Kidney glomerular epithelial cell (primary cell): ENCODE data around the gene SLC39A11.
"Not testable (repeated sequence)": the region's sequence is repeated elsewhere in the genome, so short reads cannot be mapped to it uniquely, and the experiment has no call there.

Experiments used
- DNase-seq: peaks from one replicate; lab custom pipeline; 2025; lab: John Stamatoyannopoulos, UW

SLC39A11 gene

DNA sequence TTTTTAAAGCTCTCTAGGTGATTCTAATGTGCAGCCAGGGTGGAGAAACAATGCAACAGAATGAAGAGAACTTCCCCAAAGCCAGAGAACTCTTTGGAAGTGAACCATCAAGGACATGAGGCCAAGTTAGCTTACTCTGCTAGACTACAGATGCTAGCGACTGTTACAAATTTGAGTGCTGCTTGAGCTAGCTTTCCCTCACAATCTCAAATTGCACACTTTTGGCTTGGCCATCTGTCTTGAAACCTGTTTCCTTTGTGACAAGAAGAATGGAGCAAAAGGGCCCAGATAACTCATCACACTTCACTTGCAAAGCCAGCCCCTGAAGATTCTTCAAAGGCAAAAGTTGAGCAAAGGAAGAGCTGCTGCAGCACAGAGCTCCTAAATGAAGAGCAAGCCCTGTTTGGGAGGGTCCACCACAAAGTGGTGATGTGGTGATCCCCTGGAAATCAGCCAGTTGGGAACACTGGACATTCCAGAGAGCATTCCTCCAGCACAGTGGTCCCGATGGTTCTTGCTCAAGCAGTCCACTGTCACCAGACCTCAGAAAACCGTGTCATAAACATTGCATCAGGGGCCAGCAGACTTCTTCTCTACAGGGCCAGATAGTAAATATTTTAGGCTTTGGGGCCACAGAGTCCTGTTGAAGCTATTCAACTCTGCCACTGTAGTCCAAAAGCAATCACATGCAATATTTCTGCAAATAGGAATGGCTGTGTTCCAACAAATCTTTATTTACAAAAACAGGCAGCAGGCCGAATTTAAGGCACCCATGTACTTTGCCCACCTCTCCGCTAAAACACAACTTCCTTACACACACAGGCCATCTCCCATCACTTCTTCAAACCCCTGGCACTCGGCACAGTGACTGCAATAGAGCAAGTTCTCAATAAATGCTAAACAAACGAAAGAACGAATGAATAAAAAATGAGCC, 21.2 kb downstream of the SLC39A11 start:
- DNase-seq, result no peak

DNA sequence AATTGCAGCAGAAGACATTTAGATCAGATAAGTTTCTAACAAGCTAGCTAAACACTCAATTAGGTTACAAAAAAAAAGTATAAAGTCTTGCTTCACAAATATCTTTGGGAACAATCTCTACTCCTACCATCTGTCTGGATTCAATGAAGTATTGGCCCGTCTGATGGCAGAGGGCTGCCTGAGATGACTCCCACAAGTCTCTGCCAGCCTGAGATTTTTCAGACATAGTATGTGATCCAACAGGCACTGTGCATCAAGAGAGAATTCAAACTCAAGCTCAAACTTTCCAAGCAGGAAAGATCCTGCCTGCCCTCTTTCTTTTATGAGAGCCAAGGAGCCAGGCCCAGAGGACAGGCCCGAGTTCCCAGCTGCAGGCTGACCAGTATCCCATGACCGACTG, 22.6 kb downstream of the SLC39A11 start:
- DNase-seq, result no peak

DNA sequence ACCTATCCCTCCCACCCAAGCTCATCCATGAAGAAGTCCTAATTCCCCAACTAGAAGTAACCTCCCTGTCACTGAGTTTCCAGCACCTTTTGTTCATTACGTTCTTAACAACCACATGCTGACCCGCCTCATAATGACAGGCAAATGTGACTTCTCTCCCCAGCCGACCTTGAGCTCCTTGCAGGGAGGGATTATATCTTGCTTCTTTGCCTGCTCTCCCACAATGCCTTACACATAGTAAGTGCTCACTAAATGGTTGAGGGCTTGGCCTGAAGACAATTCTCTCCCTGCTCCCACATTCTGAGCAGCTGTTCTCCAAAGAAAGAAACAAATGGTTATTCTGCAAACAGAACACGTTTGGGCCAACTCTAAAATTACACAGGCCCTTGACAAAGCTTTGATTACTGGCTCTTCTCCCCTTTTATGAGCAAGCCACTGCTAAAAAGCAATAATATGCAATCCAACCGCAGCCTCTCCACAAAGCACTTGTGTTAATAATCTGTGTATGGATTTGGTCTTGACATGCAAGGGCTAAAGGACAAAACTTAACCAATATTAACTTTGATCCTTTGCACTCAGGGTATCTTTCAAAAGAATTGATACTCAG, 23.2 kb downstream of the SLC39A11 start:
- DNase-seq, result no peak

DNA sequence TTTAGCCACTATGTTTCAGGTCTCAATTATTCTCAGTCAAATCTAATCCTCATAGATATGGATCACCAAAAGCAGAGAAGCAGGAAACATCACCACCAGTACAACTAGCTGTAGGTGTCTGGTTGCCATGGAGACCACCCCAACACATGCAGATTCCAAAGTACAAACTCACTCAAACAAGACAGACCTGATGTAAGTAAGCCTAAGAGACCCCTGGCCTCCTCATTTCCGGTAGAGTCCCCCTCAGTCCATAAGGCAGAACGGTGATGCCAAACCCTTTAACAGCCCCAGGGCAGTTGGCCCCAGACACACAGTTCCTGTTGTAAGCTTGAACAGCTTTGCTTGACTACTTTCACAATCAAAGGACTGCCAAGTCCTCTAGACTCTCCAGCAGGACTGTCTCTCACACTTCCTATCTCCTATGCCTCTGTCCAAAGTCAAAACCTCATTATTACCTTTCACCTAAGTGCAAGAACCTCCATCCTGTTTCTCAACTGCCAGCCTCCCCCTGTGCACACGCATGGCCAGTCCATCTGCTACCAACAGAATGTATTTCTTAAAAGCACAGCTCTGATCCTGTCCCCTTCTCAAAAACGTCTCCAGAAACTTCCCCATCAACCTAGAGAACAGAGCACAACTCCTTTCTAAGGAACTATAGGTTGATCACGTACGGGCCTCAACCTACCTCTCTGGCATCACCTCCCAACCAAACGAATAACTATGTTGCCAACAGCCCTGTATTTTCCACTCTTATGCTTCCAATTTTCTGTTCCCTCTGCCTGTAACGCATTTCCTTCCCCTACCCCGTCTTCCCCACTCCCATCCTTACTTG, 23.9 kb downstream of the SLC39A11 start:
- DNase-seq, result peak; percentile 17

DNA sequence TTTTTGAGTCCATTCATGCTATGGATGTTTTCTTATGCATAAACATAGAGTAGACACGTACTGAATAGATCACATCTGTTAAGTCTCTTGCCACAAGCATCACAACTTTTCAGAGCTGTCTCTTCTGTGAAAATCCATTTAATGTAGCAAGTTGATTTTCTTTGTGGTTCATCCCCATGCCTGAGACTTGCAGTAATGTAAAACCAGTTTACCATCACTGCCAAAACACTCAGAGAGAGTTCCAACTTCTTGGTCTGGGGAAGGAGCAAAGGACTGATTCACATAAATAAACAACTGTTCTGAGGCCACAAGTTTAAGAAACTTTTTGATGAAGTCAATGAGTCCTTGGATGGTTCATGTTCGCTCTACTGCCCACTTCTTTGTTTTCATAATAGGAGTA, 24.8 kb downstream of the SLC39A11 start:
- not testable (repeated sequence) for DNase-seq

DNA sequence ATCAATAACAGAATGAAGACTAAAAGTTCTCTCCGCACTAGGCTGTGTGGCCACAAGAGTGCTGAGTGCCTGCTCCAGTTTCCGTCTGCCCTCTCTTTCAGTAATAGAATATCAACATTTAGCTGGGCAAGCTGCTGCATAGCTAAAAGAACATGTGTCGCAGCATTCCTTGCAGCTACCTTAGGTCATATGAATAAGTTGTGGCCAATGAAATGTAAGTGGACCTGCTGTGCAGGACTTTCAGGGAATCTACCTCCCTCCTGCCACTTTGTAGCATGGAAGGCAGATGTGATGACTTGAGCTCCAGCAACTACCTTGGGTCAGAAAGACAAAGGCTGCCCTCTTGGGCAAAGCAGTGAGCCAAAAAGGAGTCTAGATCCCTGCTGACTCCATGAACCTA, 25.4 kb downstream of the SLC39A11 start:
- DNase-seq, result no peak

DNA sequence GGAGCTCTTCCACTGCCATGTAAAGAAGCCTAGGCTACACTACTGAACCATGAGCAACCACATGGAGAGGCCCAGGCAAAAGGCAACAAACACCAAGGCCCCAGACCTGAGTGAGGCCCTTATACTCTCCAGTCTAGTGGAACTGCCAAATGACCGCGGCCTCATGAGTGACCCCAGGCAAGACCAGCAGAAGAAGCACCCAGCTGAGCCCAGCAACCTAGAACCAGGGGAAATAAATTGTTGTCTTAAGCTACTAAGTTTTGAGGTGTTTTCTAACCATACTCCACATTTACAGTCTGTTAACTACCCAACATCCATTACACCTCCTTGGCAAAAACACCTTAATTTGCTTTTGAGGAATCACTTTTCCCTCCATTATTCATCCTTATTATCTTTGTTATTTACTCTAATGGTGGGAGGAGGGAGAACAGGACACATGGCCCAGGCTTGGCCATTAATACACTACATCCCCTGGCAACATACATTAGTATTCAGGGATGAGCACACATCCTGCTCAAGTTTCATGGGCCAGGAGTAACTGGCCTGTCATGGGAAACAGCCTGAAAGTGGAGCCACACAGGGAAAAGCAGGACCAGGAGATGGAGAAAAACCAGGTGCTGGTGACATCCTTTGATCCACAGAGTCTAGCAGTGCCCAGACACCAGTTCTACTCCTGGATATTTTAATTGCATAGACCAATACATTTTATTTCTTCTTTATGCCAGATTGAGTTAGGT, 26.2 kb downstream of the SLC39A11 start:
- DNase-seq, result no peak

DNA sequence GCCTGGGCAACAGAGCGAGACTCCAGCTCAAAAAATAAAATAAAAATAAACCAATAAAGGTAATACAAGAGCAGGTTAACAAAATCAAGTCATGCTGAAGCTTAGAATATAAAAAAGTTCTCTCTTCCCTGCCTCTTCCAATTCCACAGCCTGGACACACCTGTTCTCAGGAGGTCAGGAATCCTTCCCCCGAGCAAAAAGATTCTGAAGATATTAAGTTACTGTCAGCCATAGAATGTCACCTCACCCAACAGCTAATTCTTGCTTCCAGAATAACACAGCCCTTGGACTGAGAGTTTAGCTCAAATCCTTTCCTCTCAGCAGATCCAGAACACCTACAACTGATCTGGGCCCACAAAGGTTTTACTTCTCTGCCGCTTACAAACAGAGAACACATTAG, 27.1 kb downstream of the SLC39A11 start:
- no peak for DNase-seq

DNA sequence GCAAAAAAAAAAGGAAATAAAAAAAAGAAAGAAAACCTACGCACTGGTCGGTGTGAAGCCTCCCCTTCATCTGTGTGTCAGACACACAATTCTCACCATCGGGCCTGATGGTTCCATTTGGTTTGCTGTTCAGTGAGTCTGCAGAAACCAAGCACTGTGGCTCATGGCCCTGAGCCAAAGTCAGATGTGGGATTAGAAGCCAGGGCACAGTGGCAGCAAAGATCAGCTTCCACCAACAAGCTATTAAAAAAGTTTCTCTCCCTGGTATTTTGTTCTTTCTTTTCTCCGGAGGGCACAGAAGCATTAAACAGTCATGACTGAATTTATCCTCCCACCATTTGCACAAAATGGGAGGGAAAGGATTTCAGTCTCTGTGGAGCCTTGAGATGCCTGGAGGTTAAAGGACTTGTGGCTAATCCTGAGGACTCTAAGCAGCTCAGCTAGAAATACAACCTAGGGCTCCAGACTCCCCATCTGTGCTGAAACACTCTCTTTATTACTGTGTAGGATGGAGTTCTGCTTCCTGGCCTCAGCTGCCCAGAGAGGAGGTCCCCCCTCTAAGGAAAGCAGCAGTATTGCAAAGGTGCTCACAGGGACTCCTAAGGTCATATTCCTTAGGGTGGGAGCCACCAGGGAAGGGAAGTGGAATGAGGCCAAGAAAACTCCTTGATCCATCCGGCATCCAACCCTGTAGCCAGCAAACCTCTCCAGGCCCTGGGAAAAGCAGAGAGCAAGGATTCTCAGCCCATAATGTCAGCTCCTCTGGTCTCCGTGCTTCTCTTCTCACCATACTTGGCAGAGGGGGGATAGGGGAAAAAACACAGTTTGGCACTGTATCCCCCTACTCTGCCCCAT, 28.2 kb downstream of the SLC39A11 start:
- no peak for DNase-seq

DNA sequence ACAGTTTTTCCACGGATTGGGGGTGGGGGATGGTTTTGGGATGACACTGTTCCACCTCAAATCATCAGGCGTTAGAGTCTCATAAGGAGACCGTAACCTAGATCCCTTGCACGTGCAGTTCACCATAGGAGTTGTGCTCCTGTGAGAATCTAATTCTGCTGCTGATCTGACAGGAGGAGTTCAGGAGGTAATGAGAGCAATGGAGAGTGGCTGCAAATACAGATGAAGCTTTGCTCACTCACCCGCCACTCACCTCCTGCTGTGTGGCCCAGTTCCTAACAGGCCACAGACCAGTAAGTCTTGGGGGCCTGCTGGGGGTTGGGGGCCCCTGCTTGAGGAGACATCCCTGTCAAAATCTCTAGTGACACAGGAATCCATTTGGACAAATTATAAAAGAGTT, 29.8 kb downstream of the SLC39A11 start:
- no peak for DNase-seq

DNA sequence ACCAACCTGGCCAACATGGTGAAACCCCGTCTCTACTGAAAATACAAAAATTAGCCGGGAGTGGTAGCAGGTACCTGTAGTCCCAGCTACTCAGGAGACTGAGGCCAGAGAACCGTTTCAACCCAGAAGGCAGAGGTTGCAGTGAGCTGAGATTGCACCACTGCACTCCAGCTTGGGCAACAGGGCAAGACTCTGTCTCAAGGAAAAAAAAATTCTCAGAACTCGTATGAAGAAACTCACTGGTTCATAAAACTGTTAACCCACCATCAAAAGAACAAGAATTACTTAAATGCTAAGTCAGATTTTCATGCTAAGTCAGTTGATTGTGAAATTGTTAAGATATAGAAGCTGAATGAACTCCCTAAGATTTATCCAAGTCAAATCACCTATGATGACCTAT, 31.3 kb downstream of the SLC39A11 start:
- DNase-seq, result no peak

DNA sequence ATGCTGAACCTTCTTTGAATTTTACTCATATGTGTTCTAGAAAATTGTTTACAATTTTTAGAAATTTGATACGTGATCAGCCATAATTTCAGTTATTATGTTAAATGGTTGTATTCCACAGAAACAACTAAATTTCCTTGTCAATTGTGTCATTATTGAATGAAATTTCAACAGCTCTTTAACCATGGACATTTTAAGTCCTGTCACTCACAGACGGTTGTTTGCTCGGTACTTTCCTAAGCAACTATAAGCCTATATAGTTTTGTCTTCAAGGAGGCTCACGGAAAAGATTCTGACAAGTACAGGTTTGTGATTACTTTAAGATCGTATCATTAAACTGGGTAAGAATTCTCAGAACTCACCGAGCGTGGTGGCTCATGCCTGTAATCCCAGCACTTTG, 31.8 kb downstream of the SLC39A11 start:
- no peak for DNase-seq

DNA sequence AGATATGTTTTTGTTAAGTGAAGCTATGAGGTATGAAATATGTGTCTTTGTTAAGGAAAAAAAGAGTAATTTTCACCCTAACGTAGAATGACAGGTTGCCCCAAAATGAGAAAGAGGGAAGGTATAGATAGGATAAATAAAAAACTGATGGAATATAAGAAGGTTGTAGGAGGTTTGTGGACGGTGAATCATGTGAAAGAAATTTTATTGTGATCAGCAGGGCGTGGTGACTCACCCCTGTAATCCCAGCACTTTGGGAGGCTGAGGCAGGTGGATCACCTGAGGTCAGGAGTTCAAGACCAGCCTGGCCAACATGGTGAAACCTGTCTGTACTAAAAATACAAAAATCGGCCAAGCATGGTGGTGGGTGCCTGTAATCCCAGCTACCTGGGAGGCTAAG, 32.8 kb downstream of the SLC39A11 start:
- DNase-seq, result not testable (repeated sequence)

DNA sequence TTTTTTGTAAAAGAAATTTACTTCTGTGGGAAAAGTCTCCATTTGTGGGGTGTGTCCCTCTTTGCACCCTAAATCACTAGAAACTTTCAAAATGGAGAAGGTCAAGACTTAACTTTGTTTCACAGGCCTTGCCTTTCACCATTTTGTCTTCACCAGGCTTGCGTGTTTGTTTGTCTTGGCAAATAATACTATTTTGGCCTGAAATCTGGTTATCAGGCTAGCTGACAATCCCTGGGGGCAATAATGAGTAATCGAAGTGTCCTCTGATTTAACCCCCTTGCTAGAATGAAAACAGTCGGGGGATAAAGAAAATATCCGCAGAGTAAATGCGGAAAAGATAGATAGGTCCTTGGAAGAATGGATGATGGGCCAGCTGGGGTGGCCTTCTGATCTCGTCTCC, 34.5 kb downstream of the SLC39A11 start:
- no peak for DNase-seq

DNA sequence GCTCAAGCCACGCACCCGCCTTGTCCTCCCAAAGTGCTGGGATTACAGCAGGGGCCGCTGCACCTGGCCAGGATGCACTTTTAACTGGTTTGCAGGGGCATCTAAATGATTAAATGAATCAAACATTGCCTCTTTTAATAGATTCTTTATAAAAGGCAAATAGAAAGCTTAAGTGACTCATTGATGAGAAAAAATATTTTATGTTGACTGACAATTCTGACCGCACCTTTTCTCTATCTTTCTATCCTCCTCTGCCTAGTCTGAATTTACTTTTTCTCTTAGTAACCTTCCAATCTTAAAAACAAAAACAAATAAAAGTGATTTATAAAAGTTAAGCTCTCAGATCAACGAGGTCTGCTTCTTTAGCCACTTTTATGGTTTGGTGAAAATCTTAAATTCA, 35.3 kb downstream of the SLC39A11 start:
- DNase-seq, result no peak

DNA sequence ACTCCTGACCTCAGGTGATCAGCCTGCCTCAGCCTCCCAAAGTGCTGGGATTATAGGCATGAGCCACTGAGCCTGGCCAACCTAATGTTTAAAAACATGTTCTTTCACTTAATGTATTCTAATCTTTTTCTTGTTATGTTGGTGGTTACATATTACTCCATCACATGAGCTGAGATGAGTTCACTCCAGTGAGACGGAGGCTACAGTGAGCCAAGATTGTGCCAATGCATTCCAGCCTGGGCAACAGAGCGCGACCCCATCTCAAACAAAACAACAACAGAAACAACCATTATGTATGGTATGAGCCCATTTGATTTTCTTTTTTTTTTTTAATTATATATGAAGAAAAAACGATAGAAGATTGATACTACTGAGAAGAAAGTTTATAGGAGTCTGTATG, 39.6 kb downstream of the SLC39A11 start:
- no peak for DNase-seq

DNA sequence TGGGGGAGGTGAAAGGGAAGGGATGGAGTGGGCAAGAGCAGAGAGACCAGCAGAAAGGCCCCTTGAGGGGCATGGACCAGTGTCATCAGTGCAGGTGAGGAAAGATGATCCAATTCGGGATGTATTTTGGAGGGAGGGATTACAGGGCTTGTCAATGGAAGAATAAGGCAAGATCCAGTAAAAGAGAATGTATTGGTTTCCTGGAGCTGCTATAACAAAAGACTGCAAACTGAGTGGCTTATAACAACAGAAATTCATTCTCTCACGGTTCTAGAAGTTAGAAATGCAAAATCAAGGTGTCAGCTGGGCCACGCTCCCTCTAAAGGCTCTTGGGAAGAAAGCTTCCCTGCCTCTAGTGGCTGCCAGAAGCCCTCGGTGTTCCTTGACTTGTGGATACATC, 41.7 kb downstream of the SLC39A11 start:
- no peak for DNase-seq

DNA sequence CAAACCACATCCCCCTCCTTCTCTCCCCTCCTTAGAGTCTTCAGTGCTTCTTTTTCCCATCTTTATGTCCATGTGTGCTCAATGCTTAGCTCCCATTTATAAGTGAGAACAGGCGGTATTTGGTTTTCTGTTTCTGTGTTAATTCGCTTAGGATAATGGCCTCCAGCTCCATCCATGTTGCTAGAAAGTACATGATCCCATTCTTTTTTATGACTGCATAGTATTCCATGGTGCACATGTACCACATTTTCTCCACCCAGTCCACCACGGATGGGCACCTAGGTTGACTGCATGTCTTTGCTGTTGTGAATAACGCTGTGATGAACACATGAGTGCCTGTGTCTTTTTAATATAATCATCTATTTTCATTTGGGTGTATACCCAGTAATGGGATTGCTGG, 44.3 kb downstream of the SLC39A11 start:
- DNase-seq, result no peak

DNA sequence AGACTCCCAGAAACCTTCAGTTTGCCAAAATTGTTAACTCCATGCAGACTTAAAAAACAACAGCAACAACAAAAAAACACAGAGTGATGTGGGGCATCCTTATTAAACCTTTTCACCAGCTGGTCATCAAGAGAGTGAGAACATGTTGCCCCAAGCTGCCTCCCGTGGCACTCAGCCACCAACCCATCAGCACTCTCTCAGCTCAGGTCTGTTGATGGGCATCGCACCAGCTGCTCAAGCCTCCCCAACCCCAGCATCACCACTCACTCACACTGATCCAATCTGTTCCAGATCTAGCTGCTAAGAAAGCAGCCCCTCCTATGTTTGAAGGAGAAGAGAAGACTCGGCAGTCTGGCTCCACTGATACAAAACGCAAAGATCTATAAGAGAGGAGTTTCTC, 46.8 kb downstream of the SLC39A11 start:
- no peak for DNase-seq

DNA sequence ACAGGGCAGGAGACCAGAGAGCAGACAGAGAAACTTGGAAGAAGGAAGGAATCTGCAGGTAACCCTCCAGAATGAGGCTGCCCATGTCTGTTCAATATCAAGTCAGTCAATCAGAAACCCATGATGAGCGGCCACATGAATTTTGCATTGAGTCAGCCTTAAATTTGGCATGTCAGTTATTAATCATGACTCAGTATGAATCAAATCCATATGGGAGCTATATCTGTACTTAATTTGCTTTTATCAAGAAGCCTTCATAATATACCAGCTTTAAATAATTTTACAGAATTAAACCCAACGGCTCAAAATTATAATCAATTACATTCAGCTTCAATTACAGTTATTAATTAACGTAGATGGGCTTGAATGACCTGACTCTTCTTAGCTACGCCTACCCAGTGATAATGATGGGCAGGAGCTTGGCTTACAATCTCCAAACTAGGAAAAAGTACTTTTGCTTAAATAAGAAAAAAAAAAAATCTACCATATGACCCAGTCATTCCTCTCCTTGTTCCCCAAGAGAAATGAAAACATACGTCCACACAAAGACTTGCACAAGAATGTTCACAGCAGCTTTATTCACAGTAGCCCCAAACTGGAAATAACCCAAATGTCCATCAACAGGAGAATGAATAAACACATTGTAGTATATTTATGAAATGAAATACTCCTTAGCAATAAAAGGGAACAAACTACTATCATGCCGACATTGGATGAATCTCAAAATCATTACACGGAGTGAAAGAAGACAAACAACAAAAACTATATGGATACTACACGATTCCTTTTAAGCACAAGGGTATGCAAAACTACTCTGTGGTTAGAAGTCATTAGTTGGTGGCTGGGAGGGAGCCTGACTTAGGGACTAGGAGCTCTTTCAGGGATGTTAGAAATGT, 48.6 kb downstream of the SLC39A11 start:
- DNase-seq, result no peak
